ENCODE results near the gene KIAA0586. TPM values are rescaled to one million over a fixed set of nuclear protein-coding genes. Genes with fewer than 3 reads are reported as not detected.

KIAA0586 gene
- total and polyA plus RNA-seq, 2 of the 4 experiments (the other 2 are of a cell fraction), result 9.4 to 36.7 TPM

GRCh38 chr14:58553959-58554358 is 126.4 kb downstream of the KIAA0586 start:
- intact Hi-C loops (cut with micrococcal nuclease), result no loop called here
- dilution Hi-C loops (cut with HindIII; ENCODE audit: low sequenced_read_pairs, unreplicated experiment), result no loop called here
- Histone ChIP-seq H2AK5ac (ENCODE audit: low read depth, low read length) (no peak overlapping the region), H4K5ac (ENCODE audit: low read depth, low read length) (no peak overlapping the region), H4K8ac (ENCODE audit: low read depth in 2 of 2, low read length in 2 of 2) (no peak overlapping the region), H2AK9ac (replicated peaks; ENCODE audit: low read depth, low read length, poor library complexity) (no peak overlapping the region), H2BK120ac (ENCODE audit: low read depth, low read length) (no peak overlapping the region), H2BK5ac (ENCODE audit: low read depth, low read length, poor library complexity, severe bottlenecking) (no peak overlapping the region), H3K9ac (ENCODE audit: low read depth, low read length) (no peak overlapping the region), H3K36me3 (ENCODE audit: control insufficient read depth, insufficient read depth, low read length) (no peaks in the 10 kb centered on the region), H3K79me1 (ENCODE audit: low read depth in 1 of 2, low read length in 2 of 2) (no peaks in the 10 kb centered on the region), H2BK20ac (ENCODE audit: low read depth, low read length) (no peak overlapping the region), H3K4me1 (ENCODE audit: control insufficient read depth, insufficient read depth, low read length) (no peaks in the 10 kb centered on the region), H3K27ac (ENCODE audit: insufficient read depth, low read length) (no peak overlapping the region), H3K18ac (ENCODE audit: low read depth, low read length) (no peak overlapping the region), H3K23ac (ENCODE audit: low read depth, low read length) (no peak overlapping the region), H3K4me2 (ENCODE audit: low read depth, low read length) (no peak overlapping the region), H3K56ac (ENCODE audit: extremely low read depth, insufficient read depth, low read length) (no peak overlapping the region), H2BK15ac (ENCODE audit: low read depth, low read length) (no peak overlapping the region), H3K14ac (replicated peaks; ENCODE audit: low read depth, low read length) (no peak overlapping the region), H4K91ac (ENCODE audit: insufficient read depth, low read depth, low read length) (no peak overlapping the region), H3K4me3 (ENCODE audit: insufficient read depth, low read depth, low read length) (no peak overlapping the region), H3K9me3 (ENCODE audit: control insufficient read depth, insufficient read depth, low read length) (no peaks in the 10 kb centered on the region), H3K27me3 (ENCODE audit: control insufficient read depth, insufficient read depth, low read length) (no peaks in the 10 kb centered on the region), H3K9me1 (ENCODE audit: insufficient read depth, low read length) (no peaks in the 10 kb centered on the region), H4K20me1 (ENCODE audit: insufficient read depth, low read length) (no peaks in the 10 kb centered on the region), H2AFZ (replicated peaks; ENCODE audit: low read length, poor library complexity) (no peak overlapping the region), H3K4ac (ENCODE audit: low read depth, low read length) (no peak overlapping the region)
- CTCF ChIA-PET, result no interaction called here
- POLR2A ChIA-PET (ENCODE audit: unreplicated experiment), result no interaction called here
- ATAC-seq (ENCODE audit: low read depth) (no peak), DNase-seq (no peak)
- BruUV-seq (replicated peaks), result no TSS peak
- TF ChIP-seq MAFK (IDR thresholded peaks at IDR 0.05; ENCODE audit: low read depth, low read length) (no peak), SMC3 (IDR thresholded peaks at IDR 0.05; ENCODE audit: low read depth, low read length) (no peak), MXI1 (IDR thresholded peaks at IDR 0.05; ENCODE audit: borderline replicate concordance, low read depth, low read length) (no peak), BHLHE40 (IDR thresholded peaks at IDR 0.05; ENCODE audit: low read depth, low read length) (no peak), RAD21 (IDR thresholded peaks at IDR 0.05; ENCODE audit: low read length) (no peak), POLR2A (IDR thresholded peaks at IDR 0.05; ENCODE audit: low read depth, low read length) (no peak), MAZ (IDR thresholded peaks at IDR 0.05; ENCODE audit: borderline replicate concordance, low read depth, low read length) (no peak), CHD1 (IDR thresholded peaks at IDR 0.05; ENCODE audit: low read depth, low read length) (no peak), RFX5 (IDR thresholded peaks at IDR 0.05; ENCODE audit: low read depth, low read length) (no peak), CEBPB (IDR thresholded peaks at IDR 0.05; ENCODE audit: low read depth, low read length) (no peak), FOS (IDR thresholded peaks at IDR 0.05; ENCODE audit: low read depth, low read length) (no peak), RCOR1 (IDR thresholded peaks at IDR 0.05; ENCODE audit: insufficient replicate concordance, low read length) (no peak), NFE2L2 (IDR thresholded peaks at IDR 0.05; ENCODE audit: low read depth, low read length) (no peak)
- TF ChIP-seq, protein P1, sequence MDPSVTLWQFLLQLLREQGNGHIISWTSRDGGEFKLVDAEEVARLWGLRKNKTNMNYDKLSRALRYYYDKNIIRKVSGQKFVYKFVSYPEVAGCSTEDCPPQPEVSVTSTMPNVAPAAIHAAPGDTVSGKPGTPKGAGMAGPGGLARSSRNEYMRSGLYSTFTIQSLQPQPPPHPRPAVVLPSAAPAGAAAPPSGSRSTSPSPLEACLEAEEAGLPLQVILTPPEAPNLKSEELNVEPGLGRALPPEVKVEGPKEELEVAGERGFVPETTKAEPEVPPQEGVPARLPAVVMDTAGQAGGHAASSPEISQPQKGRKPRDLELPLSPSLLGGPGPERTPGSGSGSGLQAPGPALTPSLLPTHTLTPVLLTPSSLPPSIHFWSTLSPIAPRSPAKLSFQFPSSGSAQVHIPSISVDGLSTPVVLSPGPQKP (IDR thresholded peaks at IDR 0.05; ENCODE audit: borderline replicate concordance, low read depth, low read length), result no peak
- TF ChIP-seq, protein P2, sequence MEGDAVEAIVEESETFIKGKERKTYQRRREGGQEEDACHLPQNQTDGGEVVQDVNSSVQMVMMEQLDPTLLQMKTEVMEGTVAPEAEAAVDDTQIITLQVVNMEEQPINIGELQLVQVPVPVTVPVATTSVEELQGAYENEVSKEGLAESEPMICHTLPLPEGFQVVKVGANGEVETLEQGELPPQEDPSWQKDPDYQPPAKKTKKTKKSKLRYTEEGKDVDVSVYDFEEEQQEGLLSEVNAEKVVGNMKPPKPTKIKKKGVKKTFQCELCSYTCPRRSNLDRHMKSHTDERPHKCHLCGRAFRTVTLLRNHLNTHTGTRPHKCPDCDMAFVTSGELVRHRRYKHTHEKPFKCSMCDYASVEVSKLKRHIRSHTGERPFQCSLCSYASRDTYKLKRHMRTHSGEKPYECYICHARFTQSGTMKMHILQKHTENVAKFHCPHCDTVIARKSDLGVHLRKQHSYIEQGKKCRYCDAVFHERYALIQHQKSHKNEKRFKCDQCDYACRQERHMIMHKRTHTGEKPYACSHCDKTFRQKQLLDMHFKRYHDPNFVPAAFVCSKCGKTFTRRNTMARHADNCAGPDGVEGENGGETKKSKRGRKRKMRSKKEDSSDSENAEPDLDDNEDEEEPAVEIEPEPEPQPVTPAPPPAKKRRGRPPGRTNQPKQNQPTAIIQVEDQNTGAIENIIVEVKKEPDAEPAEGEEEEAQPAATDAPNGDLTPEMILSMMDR (conservative IDR thresholded peaks at IDR 0.05; ENCODE audit: low read depth, low read length), result no peak
- TF ChIP-seq, protein P3, sequence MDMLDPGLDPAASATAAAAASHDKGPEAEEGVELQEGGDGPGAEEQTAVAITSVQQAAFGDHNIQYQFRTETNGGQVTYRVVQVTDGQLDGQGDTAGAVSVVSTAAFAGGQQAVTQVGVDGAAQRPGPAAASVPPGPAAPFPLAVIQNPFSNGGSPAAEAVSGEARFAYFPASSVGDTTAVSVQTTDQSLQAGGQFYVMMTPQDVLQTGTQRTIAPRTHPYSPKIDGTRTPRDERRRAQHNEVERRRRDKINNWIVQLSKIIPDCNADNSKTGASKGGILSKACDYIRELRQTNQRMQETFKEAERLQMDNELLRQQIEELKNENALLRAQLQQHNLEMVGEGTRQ (IDR thresholded peaks at IDR 0.05; ENCODE audit: low read depth, low read length), result no peak
- WGBS, 2 experiments (ENCODE audit: extremely low coverage in 2 of 2, insufficient read length in 1 of 2), result 100% methylated on average over 2 of the region's 3 CpGs; no CpG with 5 or more reads in 1 of the 2 experiments
- in situ Hi-C loops (cut with MboI; ENCODE audit: low sequenced_read_pairs), result no loop called here

All from IMR-90 (cell line).